ENCODE results near the gene CEP164. TPM values are rescaled to one million over a fixed set of nuclear protein-coding genes. Genes with fewer than 3 reads are reported as not detected.
A peak's percentile ranks its signal among the peaks of the same experiment; 100 is the strongest.

Gene CEP164
- total RNA-seq, 1 donor from 2014 or later, result 5.9 TPM

DNA sequence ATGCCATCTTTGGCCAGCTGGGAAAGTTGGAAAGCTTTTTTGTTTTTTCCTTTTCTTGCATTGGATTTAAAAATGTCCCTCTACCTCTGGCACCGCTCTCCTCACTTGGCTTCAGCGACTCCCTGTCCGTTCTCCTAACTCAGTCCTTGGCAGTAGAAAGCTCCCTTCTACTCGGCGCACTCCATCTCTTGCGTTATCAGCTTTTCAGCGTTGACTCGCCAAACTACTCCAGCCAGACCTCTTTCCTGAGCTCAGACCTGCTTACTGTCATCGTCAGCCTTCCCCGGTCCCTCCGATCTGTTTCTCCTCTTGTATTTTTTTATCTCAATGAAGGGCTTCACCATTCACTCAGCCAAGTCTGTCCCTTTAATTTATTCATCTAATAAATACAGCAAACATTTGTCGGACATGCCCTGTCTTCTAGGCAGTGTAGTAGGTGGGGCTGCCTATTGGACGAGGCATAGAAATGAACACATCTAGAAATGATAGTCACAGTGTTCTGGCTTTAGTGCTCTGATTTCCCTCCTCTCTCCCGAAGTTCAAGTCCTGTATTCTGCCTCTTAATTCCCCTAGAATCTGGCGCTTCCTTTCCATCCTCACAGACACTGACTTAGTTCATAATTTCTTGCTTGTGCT, 839 bp downstream of the CEP164 start:
- no peak for DNase-seq
- Histone ChIP-seq H3K27me3 (ENCODE audit: low read depth) (no peaks in the 10 kb centered on the region), H3K4me3 (peak overlapping the region; percentile 84), H3K36me3 (no peaks in the 10 kb centered on the region), H3K9me3 (replicated peaks) (no peaks in the 10 kb centered on the region), H3K4me1 (peaks cover 19% of the 10 kb centered on the region), H3K27ac (replicated peaks) (peak overlapping the region; percentile 92)
- TF ChIP-seq, protein P1, sequence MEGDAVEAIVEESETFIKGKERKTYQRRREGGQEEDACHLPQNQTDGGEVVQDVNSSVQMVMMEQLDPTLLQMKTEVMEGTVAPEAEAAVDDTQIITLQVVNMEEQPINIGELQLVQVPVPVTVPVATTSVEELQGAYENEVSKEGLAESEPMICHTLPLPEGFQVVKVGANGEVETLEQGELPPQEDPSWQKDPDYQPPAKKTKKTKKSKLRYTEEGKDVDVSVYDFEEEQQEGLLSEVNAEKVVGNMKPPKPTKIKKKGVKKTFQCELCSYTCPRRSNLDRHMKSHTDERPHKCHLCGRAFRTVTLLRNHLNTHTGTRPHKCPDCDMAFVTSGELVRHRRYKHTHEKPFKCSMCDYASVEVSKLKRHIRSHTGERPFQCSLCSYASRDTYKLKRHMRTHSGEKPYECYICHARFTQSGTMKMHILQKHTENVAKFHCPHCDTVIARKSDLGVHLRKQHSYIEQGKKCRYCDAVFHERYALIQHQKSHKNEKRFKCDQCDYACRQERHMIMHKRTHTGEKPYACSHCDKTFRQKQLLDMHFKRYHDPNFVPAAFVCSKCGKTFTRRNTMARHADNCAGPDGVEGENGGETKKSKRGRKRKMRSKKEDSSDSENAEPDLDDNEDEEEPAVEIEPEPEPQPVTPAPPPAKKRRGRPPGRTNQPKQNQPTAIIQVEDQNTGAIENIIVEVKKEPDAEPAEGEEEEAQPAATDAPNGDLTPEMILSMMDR (IDR thresholded peaks at IDR 0.05; ENCODE audit: borderline replicate concordance), result no peak
- intact Hi-C loops (cut with micrococcal nuclease), result no loop called here

DNA sequence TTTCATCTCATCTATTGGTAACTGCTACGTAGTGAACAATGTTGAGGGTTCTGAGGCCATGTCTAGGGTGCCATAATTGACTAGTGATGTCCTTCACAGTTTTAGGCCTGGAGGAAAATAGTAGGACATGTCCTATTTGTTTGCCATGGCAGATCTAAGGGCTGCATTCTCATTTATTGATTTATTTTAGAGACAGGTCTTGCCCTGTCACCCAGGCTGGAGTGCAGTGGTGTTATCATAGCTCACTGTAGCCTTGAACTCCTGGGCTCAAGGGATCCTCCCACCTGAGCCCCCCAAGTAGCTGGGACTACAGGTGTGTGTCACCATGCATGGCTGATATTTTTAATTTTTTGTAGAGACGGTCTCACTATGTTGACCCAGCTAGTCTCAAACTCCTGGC, 5.2 kb downstream of the CEP164 start:
- H3K4me3 ChIP-seq, result no peak overlapping the region
- no peaks in the 10 kb centered on the region for H3K36me3 ChIP-seq
- intact Hi-C loops (cut with micrococcal nuclease), result no loop called here
- no peaks in the 10 kb centered on the region for H3K9me3 ChIP-seq (replicated peaks)
- H3K27ac ChIP-seq (replicated peaks), result no peak overlapping the region
- DNase-seq, result no peak
- TF ChIP-seq, protein P1 (IDR thresholded peaks at IDR 0.05; ENCODE audit: borderline replicate concordance), result no peak
- H3K27me3 ChIP-seq (ENCODE audit: low read depth), result no peaks in the 10 kb centered on the region
- peaks cover 18% of the 10 kb centered on the region for H3K4me1 ChIP-seq

DNA sequence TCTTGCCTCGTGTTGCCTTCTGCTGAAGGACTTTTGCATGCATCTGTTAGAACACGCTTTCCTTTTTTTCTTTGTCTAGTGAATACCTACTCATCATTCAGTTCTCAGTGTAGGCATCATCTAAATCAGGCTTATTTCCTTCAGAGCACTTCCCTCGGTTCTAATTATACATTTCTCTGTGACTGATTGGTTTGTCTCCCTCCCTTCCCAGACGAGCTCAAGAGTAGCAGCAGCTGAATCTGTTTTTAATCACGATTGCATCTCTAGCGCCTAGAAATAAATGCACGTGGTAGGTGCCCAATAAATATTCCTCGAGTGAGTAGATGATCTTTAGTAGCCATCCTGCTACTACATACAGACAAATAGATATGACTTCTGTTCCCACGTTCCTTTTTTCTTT, 6.3 kb downstream of the CEP164 start:
- Histone ChIP-seq H3K27me3 (ENCODE audit: low read depth) (no peaks in the 10 kb centered on the region), H3K4me3 (no peak overlapping the region), H3K27ac (replicated peaks) (no peak overlapping the region), H3K4me1 (peaks cover 7% of the 10 kb centered on the region), H3K9me3 (replicated peaks) (no peaks in the 10 kb centered on the region), H3K36me3 (peaks cover 4% of the 10 kb centered on the region)
- intact Hi-C loops (cut with micrococcal nuclease), result no loop called here
- TF ChIP-seq, protein P1 (IDR thresholded peaks at IDR 0.05; ENCODE audit: borderline replicate concordance), result no peak
- DNase-seq, result no peak

DNA sequence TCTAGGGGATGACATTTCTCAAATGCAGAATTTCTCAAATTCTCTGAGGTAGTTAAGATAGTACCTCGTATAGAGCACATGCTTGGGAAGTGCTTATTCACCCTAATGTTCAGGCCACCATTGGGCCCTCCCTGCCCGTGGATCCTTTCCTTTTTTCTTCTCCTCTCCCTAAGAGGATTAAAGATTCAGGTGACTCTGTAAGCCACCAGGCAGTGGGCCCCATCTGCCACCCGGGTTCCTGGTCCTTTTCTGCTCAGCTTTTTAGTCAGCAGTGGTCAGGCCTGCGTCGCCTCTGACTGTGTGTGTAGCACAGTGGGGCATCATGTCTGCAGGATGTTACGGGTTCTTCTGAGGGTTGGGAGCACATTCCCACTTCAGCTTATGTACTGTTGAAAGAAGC, 7.2 kb downstream of the CEP164 start:
- Histone ChIP-seq H3K4me3 (no peak overlapping the region), H3K4me1 (no peaks in the 10 kb centered on the region), H3K9me3 (replicated peaks) (no peaks in the 10 kb centered on the region), H3K27me3 (ENCODE audit: low read depth) (no peaks in the 10 kb centered on the region), H3K27ac (replicated peaks) (no peak overlapping the region), H3K36me3 (peaks cover 11% of the 10 kb centered on the region)
- DNase-seq, result no peak
- intact Hi-C loops (cut with micrococcal nuclease), result no loop called here
- TF ChIP-seq, protein P1 (IDR thresholded peaks at IDR 0.05; ENCODE audit: borderline replicate concordance), result no peak

DNA sequence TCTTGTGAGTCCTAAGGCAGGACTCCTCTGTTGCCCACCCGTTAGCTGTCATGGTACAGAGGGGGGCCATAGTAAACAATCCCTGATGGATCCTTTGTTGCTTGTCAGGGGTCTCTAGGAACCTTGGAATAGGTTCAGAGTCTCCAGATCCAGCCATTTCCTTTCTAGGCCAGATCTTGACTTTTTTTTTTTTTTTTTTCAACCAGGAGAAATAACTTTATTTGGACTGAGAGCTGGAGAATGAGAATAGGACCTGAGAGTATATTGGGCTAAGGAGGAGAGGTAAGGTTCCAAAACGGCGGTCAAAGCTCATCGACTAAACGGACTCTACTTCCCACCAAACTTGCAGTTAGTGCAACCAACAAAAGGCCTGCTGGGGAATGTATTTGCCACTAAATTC, 7.7 kb downstream of the CEP164 start:
- no peak for DNase-seq
- Histone ChIP-seq H3K27me3 (ENCODE audit: low read depth) (no peaks in the 10 kb centered on the region), H3K4me3 (no peak overlapping the region)

More for the DNA sequence above, 7.7 kb downstream of the CEP164 start:
- Histone ChIP-seq H3K27ac (replicated peaks) (no peak overlapping the region), H3K9me3 (replicated peaks) (no peaks in the 10 kb centered on the region), H3K36me3 (peaks cover 16% of the 10 kb centered on the region), H3K4me1 (no peaks in the 10 kb centered on the region)
- intact Hi-C loops (cut with micrococcal nuclease), result no loop called here
- TF ChIP-seq, protein P1 (IDR thresholded peaks at IDR 0.05; ENCODE audit: borderline replicate concordance), result no peak

Data from left ventricle myocardium inferior (tissue), 1 donor.